Neural progenitor cell (in vitro differentiated cells): ENCODE results near the gene NSD1. TPM values are rescaled to one million over a fixed set of nuclear protein-coding genes. Genes with fewer than 3 reads are reported as not detected.

Experiments
- DNase-seq: peaks from one replicate; pipeline ENCODE4 v3.0.0-alpha.2; 2016; ENCODE audit warnings: low spot score
- H2AFZ ChIP-seq: fragments of 200-600 bp; sonication (generic); replicated peaks from 2 replicates; pipeline ENCODE4 v1.6.1; 2016; ENCODE audit warnings: antibody characterized with exemption
- H3F3A ChIP-seq: fragments of 200-600 bp; sonication (generic); 2 replicates; pipeline ENCODE4 v1.6.1; 2016; ENCODE audit warnings: antibody characterized with exemption, low read depth
- H3K27ac ChIP-seq: fragments of 200-600 bp; sonication (generic); 2 replicates; pipeline ENCODE4 v1.5.1; 2016; ENCODE audit warnings: mild to moderate bottlenecking
- H3K27me3 ChIP-seq: fragments of 200-600 bp; sonication (generic); 2 replicates; pipeline ENCODE4 v1.6.1; 2016; ENCODE audit warnings: mild to moderate bottlenecking, moderate library complexity
- H3K36me3 ChIP-seq: fragments of 200-600 bp; sonication (generic); 2 replicates; pipeline ENCODE4 v1.5.1; 2016
- H3K4me1 ChIP-seq: fragments of 200-600 bp; sonication (generic); 2 replicates; pipeline ENCODE4 v1.6.1; 2016; ENCODE audit warnings: mixed run types
- H3K4me2 ChIP-seq: fragments of 200-600 bp; sonication (generic); 2 replicates; pipeline ENCODE4 v1.6.1; 2016
- H3K4me3 ChIP-seq: fragments of 200-600 bp; sonication (generic); 2 replicates; pipeline ENCODE4 v1.5.1; 2016
- H3K79me2 ChIP-seq: fragments of 200-600 bp; sonication (generic); 2 replicates; pipeline ENCODE4 v1.6.1; 2016; ENCODE audit warnings: low read depth
- H3K9ac ChIP-seq: fragments of 200-600 bp; sonication (generic); 2 replicates; pipeline ENCODE4 v1.6.1; 2016
- H3K9me3 ChIP-seq: fragments of 200-600 bp; sonication (generic); 2 replicates; pipeline ENCODE4 v1.5.1; 2016; ENCODE audit warnings: low read depth
- H4K20me1 ChIP-seq: fragments of 200-600 bp; sonication (generic); 2 replicates; pipeline ENCODE4 v1.6.1; 2016; ENCODE audit warnings: low read depth
- H3K27ac Mint-ChIP-seq: 3 replicates; pipeline ENCODE4 v1.8.0; 2021; ENCODE audit warnings: mixed read lengths
- H3K27me3 Mint-ChIP-seq: 2 replicates; pipeline ENCODE4 v1.8.0; 2022; ENCODE audit warnings: low read depth, mild to moderate bottlenecking, inconsistent platforms, moderate library complexity, mixed read lengths; ENCODE audit not compliant: insufficient read depth
- H3K36me3 Mint-ChIP-seq: 3 replicates; pipeline ENCODE4 v1.8.0; 2021; ENCODE audit warnings: mixed read lengths
- H3K4me1 Mint-ChIP-seq: 3 replicates; pipeline ENCODE4 v1.8.0; 2021; ENCODE audit warnings: mixed read lengths
- H3K4me3 Mint-ChIP-seq: 3 replicates; pipeline ENCODE4 v1.8.0; 2021; ENCODE audit warnings: mild to moderate bottlenecking, moderate library complexity, mixed read lengths
- H3K9me3 Mint-ChIP-seq: 3 replicates; pipeline ENCODE4 v1.8.0; 2020; ENCODE audit warnings: mixed read lengths
- EZH2 ChIP-seq: fragments of 200-600 bp; sonication (generic); IDR thresholded peaks from 2 replicates; pipeline ENCODE4 v1.6.1; 2017; ENCODE audit warnings: antibody characterized with exemption, mild to moderate bottlenecking, moderate library complexity
- EZH2phosphoT487 ChIP-seq: fragments of 200-600 bp; sonication (generic); IDR thresholded peaks from 2 replicates; pipeline ENCODE4 v1.6.1; 2017; ENCODE audit warnings: antibody characterized with exemption
- total RNA-seq: library from RNA; depleted of rRNA; stranded (reverse); fragments of >200 nt; gene quantifications from 2 replicates; pipeline ENCODE4 v1.2.3, GENCODE V29; 2015; ENCODE audit warnings: low replicate concordance
- TF ChIP-seq, protein P1 (sequence below): fragments of 200-600 bp; sonication (generic); IDR thresholded peaks from 2 replicates; pipeline ENCODE4 v1.5.1; 2017; ENCODE audit warnings: antibody characterized with exemption, mild to moderate bottlenecking

Gene NSD1
- total RNA-seq, 1 donor from 2014 or later: 114 TPM

DNA sequence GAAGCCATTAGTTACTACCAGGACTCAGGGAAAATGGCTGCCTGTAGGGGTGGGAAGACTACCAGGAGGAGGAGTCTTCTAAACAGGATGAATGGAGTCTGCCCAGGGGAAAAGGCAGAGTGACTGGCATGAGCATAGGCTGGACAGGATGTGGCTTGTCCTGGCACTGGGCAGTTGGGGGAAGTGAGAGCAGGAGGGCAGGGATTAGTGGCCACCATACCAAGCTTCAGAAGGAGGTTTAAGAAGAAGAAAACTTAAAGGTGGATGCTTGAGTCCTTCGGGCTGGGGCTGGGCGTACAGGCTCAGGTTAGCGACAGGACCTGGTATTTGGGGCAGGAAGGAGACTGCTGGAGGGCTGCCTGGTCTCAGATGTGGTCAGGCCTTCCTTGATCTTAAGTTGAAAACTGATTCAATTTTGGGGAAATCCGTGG, 5.0 kb upstream of the NSD1 start:
- no peaks in the 10 kb centered on the region for H3K36me3 ChIP-seq
- H3K4me2 ChIP-seq: no peak overlapping the region
- H3K9me3 ChIP-seq: no peaks in the 10 kb centered on the region
- no peak overlapping the region for H3K9ac ChIP-seq
- TF ChIP-seq EZH2 (no peak), EZH2phosphoT487 (no peak)
- TF ChIP-seq, protein P1, sequence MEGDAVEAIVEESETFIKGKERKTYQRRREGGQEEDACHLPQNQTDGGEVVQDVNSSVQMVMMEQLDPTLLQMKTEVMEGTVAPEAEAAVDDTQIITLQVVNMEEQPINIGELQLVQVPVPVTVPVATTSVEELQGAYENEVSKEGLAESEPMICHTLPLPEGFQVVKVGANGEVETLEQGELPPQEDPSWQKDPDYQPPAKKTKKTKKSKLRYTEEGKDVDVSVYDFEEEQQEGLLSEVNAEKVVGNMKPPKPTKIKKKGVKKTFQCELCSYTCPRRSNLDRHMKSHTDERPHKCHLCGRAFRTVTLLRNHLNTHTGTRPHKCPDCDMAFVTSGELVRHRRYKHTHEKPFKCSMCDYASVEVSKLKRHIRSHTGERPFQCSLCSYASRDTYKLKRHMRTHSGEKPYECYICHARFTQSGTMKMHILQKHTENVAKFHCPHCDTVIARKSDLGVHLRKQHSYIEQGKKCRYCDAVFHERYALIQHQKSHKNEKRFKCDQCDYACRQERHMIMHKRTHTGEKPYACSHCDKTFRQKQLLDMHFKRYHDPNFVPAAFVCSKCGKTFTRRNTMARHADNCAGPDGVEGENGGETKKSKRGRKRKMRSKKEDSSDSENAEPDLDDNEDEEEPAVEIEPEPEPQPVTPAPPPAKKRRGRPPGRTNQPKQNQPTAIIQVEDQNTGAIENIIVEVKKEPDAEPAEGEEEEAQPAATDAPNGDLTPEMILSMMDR: no peak
- no peak for DNase-seq
- H3K27ac ChIP-seq: no peak overlapping the region
- H3K36me3 Mint-ChIP-seq: no peaks in the 10 kb centered on the region
- peaks cover 27% of the 10 kb centered on the region for H3F3A ChIP-seq
- no peak overlapping the region for H3K27ac Mint-ChIP-seq
- no peak overlapping the region for H3K4me3 Mint-ChIP-seq
- H4K20me1 ChIP-seq: no peaks in the 10 kb centered on the region
- no peaks in the 10 kb centered on the region for H3K9me3 Mint-ChIP-seq
- no peak overlapping the region for H3K4me3 ChIP-seq
- H3K4me1 Mint-ChIP-seq: peaks cover 8% of the 10 kb centered on the region
- no peak overlapping the region for H2AFZ ChIP-seq
- H3K27me3 ChIP-seq: no peaks in the 10 kb centered on the region
- H3K4me1 ChIP-seq: peaks cover 15% of the 10 kb centered on the region
- H3K27me3 Mint-ChIP-seq: peaks cover 3% of the 10 kb centered on the region
- H3K79me2 ChIP-seq: peaks cover 8% of the 10 kb centered on the region

DNA sequence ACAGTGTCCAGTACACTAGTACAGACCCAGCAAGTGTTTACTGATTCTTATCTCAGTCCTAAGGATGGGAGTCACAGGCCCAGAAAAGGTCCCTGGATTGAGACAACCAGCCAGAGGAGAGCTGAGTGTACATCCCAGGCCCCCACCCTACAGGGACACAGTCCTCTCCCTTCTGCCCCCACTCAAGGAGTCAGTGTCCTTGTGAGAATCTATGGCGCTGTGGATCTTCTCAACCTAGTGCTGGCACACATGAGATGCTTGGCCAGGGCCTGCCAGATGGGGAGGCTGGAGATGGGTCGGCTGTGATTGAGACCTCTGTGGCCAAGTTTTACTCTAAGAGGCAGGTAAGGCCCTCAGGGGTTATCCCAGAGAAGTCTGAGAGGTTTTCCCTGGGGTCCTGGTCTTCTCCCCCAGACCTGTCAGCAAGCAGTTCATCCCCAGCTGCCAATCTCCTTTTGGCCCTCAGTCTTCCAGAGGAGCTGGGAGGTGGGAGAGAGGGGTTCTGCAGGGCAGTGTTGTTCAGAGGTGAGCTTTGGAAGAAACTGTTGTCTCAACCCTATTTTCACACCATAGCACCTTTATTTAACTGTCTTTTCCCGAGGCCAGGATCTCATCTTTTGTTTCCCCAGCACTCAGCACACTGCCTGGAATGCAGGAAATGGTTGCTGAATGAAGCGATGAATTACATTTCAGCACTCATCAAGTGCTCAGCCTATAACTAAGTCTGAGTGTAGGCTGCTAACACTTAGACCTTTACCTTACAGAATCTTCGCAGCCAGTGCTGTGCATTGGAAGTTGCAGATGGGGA, 3.2 kb upstream of the NSD1 start:
- H3K4me3 Mint-ChIP-seq: peak overlapping the region; percentile 67
- H3K36me3 ChIP-seq: peaks cover 3% of the 10 kb centered on the region
- H3K9ac ChIP-seq: no peak overlapping the region
- TF ChIP-seq EZH2phosphoT487: no peak
- TF ChIP-seq, protein P1: no peak
- no peak for TF ChIP-seq EZH2
- no peak for DNase-seq
- peaks cover 17% of the 10 kb centered on the region for H3K4me1 Mint-ChIP-seq
- no peak overlapping the region for H3K4me3 ChIP-seq
- peaks cover 8% of the 10 kb centered on the region for H4K20me1 ChIP-seq
- H3K4me1 ChIP-seq: peaks cover 23% of the 10 kb centered on the region
- peaks cover 23% of the 10 kb centered on the region for H3K79me2 ChIP-seq
- H3K36me3 Mint-ChIP-seq: peaks cover 4% of the 10 kb centered on the region
- no peak overlapping the region for H3K27ac Mint-ChIP-seq
- no peak overlapping the region for H3K27ac ChIP-seq
- H3K9me3 Mint-ChIP-seq: no peaks in the 10 kb centered on the region
- H3K27me3 ChIP-seq: no peaks in the 10 kb centered on the region
- no peak overlapping the region for H2AFZ ChIP-seq
- H3K4me2 ChIP-seq: no peak overlapping the region
- peaks cover 41% of the 10 kb centered on the region for H3F3A ChIP-seq
- H3K9me3 ChIP-seq: no peaks in the 10 kb centered on the region
- peaks cover 3% of the 10 kb centered on the region for H3K27me3 Mint-ChIP-seq

DNA sequence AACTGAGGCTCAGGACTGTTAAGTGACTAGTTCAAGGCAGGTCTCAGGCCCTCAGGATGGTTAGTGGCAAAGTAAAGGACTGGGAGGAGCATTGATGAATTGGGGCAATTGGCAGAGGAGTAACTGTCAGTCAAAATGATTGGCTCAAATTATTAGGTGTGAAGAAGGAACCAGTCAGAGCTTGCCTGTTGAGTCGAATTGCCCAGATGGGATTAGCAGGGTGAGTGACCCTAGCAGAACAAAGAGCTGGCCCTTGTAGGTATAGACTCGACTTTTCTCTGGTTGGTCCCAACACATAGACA, 2.6 kb upstream of the NSD1 start:
- no peak for TF ChIP-seq EZH2
- TF ChIP-seq EZH2phosphoT487: no peak
- TF ChIP-seq, protein P1: no peak
- Mint-ChIP-seq H3K27ac (no peak overlapping the region), H3K4me1 (peaks cover 22% of the 10 kb centered on the region), H3K36me3 (peaks cover 7% of the 10 kb centered on the region), H3K27me3 (peaks cover 3% of the 10 kb centered on the region), H3K9me3 (no peaks in the 10 kb centered on the region), H3K4me3 (peak overlapping the region; percentile 67)
- peaks cover 28% of the 10 kb centered on the region for H3K79me2 ChIP-seq
- no peak overlapping the region for H2AFZ ChIP-seq
- no peak overlapping the region for H3K9ac ChIP-seq
- H3F3A ChIP-seq: peaks cover 42% of the 10 kb centered on the region
- H3K36me3 ChIP-seq: peaks cover 9% of the 10 kb centered on the region
- no peaks in the 10 kb centered on the region for H3K9me3 ChIP-seq
- no peak overlapping the region for H3K27ac ChIP-seq
- no peak overlapping the region for H3K4me3 ChIP-seq
- no peak overlapping the region for H3K4me2 ChIP-seq
- DNase-seq: no peak
- no peaks in the 10 kb centered on the region for H3K27me3 ChIP-seq
- peaks cover 29% of the 10 kb centered on the region for H3K4me1 ChIP-seq
- H4K20me1 ChIP-seq: peaks cover 14% of the 10 kb centered on the region
